GM19438 (cell line): Measurements from ENCODE around the gene HPCA.

Experiments
- ATAC-seq: cut with Tn5 transposase; IDR thresholded peaks from one replicate; pipeline ENCODE4 v1.9.1; 2021; ENCODE audit warnings: low read depth; ENCODE audit not compliant: unreplicated experiment

HPCA gene

GRCh38 chr1:32886004-32886827, at the start of gene HPCA:
HPCA (plus strand) TSS chr1:32886491; CDS start chr1:32888899, 2,408 bp downstream.
- ATAC-seq = no peak

- no peak for ATAC-seq
Measured at GRCh38 chr1:32848354-32849063, 37.8 kb upstream of the HPCA start.

DNA sequence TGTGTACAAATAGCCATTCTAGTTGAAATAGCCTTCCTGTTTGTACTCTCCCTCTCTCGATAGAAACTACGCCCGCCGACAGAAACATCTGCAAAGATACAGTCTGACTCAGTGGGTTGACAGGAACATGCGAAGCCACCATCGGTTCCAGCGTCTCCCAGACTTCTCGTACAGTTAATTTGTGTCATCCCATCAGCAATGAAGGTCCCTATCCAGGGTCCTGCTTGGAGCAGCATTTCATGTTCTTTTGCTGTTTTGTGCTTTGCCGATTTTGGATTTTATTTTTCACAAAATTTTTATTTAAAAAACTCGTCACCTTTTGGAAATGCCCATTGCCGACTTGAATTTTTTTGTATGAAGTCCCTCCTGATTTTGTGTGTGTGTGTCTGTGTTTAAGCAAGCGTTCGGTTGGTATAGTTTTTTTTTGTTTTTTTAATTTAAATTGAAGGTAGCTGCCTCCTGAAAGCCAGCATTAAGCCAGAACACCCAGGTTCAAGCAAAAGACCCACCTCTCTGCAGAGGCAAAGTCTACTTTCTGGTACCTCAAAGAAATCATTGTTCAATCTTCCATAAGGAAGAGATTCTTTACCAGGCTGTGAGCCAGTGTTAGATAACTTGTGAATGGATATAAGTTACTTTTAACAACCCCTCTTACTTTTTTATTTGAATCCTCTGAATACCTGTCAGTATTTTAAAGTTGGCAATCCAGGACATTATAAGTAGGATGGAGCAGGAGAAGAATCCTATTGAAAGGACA, 30.3 kb upstream of the HPCA start:
- ATAC-seq = no peak

- ATAC-seq = no peak
Measured at GRCh38 chr1:32858136-32858535, 28.2 kb upstream of the HPCA start.

DNA sequence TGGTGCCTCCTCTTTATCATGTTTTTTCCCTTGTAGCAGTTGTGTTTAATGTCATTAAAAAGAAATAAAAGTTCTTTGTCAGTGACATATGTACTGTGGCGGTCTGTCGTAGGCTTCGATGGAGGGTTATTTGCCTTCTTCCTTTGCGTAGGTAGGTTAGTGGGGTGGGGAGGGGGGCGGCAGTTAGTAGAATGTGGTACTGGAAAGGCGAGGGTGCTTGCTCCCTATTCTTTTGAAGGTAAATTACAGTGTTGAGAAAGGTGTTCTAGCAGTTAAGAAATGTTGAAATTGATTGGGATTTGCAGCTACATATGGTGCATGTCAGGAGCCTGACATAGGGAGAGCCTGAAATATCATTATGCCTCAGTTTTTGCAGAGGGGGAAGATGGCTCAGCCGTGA, 27.5 kb upstream of the HPCA start:
- ATAC-seq = no peak

DNA sequence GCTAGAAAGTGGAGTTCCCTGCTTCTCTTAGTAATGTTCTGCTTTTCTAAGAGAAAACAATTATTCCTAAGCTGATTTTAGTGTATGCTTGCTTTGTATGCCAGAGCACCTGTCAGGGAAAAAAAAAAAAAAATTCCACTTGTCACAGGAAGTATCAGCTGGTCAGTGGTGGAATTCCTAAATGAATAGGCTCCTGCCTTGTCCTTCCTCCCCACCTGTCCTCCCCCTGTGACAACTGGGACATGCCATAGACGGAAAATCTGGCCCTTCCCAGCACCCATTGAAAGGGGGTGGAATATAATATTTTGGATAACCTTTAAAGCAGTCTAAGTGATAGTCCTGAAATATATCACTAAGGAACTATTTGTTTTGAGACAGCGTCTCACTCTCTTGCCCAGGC, 26.4 kb upstream of the HPCA start:
- no peak for ATAC-seq

- no peak for ATAC-seq
Measured at GRCh38 chr1:32860566-32860965, 25.7 kb upstream of the HPCA start.

- ATAC-seq = no peak
Measured at GRCh38 chr1:32861904-32862695, 24.2 kb upstream of the HPCA start.

- no peak for ATAC-seq
Measured at GRCh38 chr1:32863218-32863880, 22.9 kb upstream of the HPCA start.

DNA sequence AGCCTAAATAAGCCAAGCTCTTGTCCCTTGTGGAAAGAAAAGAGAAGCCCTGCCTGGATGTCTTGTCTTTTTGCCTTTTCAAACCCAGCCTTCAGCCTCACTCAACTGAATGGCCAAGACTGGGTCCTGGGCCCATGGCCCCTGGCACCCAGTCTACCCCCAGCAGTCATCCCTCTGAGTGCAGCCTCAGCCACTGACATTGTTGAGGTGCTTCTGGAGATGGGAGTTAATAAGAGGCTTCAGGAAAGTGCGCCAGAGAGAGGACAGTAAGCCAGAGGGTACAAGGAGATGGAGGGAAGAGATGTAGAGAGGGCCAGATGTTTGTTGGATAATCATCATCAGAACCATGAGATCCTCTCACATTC, 22.4 kb upstream of the HPCA start:
- ATAC-seq = no peak

- no peak for ATAC-seq
Measured at GRCh38 chr1:32864375-32865019, 21.8 kb upstream of the HPCA start.

DNA sequence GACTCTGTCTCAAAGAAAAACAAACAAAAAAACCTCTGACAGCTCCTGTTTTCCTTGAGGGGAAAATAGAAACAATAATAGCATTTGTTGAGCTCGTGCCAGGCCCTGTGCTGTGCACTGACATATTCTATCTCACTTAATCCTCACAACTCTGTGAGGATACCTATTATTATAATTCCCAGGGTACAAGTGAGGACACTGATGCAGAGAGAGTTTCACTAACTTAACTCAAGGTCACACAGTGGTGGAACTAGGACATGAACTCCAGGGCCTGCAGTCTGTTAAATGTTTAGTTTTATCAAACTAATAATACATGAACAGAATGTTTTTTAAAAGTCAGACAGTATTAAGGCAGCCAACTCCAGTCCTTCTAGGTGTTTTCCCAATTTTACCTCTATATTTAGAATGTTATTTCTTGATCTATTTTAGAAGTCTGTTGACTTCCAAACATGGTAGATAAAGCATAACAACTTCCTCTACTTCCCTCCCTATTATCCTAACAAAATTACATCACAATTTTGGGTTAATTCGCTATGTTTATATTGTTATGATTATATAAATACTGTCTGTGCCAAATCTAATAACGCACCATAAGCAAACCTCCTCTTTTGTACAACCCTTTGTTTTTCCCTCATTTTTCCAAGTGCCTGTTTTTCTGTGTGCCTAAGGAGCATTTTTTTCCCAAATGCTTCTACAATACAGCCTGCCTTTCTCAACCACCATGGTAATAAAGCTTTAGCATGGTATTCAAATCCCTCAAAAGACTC, 20.5 kb upstream of the HPCA start:
- no peak for ATAC-seq

DNA sequence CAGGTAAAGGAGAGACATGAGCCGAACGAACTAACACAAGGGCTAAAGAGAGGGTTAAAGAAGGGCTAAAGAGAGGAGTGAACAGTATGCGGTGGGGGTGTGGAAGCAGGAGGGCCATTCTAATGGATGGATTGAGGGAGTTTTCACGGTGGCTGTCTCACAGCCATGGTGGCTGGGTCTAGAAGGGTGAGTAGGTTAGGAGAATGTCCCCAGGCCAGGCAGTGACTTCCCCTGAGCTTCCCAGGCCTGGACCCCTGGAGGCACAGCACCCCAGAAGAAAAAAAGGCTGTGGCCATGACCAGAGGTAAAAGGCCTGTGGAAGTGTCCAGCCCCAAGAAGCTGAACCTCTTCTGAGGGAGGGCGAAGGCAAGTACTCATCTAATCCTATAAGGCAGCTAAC, 19.1 kb upstream of the HPCA start:
- ATAC-seq = no peak

GRCh38 chr1:32867671-32868070, 18.6 kb upstream of the HPCA start:
- ATAC-seq = no peak

DNA sequence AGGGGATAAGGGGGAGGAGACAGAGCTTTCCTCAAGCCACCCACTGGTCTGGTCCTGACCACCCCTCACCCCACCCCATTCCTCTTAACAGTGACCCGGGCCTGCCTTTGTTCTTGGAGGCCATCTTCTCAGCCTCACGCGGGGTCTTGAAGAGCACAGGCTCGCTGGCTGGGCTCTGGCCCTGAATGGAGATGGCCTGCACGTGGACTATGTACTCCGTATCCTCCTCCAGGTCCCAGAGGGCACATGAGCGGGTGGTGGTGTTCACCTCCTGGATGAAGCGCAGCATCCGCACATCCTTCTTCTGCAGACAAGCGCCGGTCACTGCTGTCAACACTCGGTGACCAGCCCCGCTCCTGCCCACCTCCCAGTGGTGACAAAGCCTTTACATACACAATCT, 18.2 kb upstream of the HPCA start:
- ATAC-seq = no peak

- no peak for ATAC-seq
Measured at GRCh38 chr1:32868806-32869455, 17.4 kb upstream of the HPCA start.

DNA sequence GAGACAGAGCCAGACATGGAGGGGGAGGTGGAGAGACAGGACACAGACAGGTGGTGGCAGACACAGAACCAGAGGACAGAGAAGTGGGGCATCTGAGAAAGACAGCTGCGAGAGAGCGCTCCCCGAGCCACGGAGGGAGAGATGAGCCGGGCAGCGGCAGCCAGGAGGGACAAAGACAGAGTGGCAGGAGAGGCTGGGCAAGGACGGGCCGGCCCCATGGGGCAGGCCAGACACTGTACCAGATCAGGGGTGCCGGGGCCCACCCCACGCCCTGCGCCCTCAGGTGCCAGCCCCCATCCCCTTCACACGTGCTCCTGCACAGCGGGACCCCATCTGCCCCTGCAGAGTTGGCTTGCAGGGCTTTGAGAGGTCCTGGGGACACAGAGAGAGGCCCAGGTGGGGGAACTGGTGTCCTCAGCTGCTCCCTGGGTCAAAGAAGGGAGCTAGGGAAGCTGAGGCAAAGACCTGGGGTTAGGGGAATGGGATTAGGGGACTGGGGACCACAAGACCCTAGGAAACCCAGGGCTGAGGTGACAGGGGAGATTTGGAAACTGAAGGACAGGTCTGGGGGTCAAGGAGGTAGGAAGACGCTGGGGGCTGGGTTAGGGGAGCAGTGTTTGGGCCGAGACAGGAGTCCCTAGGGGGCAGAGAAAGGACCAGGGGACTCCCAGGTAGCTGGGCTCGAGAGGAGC, 16.2 kb upstream of the HPCA start:
- no peak for ATAC-seq
